GM18909 (cell line): ENCODE data around the gene CNNM3.
"Not testable (repeated sequence)": the region's sequence is repeated elsewhere in the genome, so short reads cannot be mapped to it uniquely, and the experiment has no call there.

Experiments
- ATAC-seq: cut with Tn5 transposase; IDR thresholded peaks from one replicate; pipeline ENCODE4 v1.9.1; 2021; ENCODE audit warnings: mild to moderate bottlenecking; ENCODE audit not compliant: unreplicated experiment, poor library complexity

CNNM3 gene

GRCh38 chr2:96860065-96861029 is 44.3 kb downstream of the CNNM3 start:
- no peak for ATAC-seq

GRCh38 chr2:96861074-96861473 is 45.0 kb downstream of the CNNM3 start:
- ATAC-seq = no peak

DNA sequence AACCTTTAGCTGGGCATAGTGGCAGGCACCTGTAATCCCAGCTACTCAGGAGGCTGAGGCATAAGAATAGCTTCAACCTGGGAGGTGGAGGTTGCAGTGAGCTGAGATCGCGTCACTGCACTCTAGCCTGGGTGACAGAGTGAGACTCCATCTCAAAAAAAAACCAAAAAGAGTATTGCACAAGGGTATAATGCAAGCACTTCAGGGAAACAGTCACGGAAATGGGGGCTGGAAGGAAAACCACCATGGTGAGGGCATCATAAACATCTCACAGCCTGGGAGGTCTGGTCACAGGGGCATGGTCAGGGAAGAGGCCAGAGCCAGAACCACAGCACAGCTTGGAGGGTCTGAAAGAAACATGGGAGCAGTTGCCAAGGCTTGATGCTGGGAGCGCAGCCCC is 47.0 kb downstream of the CNNM3 start:
- not testable (repeated sequence) for ATAC-seq

- no peak for ATAC-seq
These were observed 47.7 kb downstream of the CNNM3 start for GRCh38 chr2:96863575-96864342.

GRCh38 chr2:96864343-96865091 is 48.4 kb downstream of the CNNM3 start:
- ATAC-seq = no peak

DNA sequence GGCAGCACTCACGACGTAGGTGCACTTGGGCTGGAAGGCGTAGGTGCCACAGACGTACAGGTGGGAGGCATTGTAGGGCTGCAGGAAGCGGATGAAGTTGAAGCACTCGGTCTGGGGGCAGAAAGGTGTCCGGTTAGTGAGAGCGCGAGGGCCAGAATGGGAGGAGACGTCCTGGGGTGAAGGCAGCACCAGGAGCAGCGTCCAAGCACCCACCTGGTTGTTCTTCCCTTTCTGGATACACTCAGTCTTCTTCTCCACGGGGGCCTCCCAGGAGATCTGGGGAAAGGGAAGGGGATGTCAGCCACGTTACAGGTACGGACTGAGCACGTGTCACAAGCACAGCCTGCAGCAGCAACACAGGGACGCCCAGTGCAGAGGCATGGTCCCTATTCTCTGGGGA is 49.6 kb downstream of the CNNM3 start:
- ATAC-seq = no peak

DNA sequence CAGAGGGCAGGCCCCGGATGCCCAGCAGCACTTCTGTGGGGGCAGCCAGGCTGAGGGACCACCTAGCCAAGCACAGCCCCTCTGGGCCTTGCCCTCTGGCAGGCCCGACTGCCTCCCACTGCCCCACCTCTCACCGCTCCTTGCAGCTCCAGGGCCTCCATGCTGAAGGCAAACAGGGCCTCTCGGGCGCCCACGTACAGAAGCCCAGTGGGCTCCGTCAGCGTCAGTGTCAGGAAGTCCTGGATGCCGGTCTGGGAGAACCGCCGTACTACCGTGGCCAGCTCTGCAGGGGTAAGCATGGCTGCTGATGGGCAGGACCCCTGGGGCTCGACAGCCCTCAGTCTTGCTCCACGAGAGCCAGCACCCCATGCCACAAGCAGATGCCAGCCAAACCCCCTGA is 50.1 kb downstream of the CNNM3 start:
- ATAC-seq = no peak

- ATAC-seq = no peak
These were observed 50.5 kb downstream of the CNNM3 start for GRCh38 chr2:96866586-96866985.

- ATAC-seq = no peak
These were observed 51.1 kb downstream of the CNNM3 start for GRCh38 chr2:96866986-96867755.

DNA sequence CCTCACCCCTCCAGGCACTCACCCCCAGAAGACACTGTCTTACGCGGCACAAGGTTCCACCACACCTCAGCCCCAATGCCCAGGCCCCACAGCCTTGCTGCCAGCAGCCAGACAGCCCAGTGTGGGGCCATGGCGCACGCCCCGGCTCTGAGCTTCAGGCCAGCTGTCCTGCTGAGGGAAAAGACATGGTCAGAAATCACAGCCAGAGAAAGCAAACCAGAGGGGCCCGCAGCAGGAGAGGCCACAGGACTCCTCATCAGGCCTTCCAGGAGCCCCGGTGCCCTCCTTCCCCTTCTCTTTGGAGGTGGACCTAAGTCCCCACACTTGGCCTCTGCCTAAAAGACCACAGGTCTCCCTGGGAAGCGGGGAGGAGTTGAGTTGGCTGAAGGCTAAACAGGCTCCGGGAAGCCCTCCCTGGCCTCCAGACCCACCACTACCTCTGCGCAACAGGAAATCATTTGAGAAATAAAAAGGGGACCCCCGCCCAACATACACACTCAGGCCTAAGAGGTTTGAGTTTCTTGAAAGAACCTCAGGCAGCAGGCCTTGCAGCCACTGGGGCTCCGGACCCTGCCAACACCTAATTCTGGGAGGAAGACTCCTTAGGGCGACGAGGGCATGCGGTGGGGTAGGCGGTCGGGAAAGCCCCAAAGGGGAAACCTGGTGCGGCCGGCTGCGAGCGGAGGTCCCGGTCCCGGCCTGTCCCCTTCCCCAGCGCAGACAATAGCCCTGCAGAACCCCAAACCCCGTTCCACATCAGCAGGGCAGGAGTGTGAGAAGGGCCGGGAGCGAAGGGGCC is 51.9 kb downstream of the CNNM3 start:
- peak; percentile 24 for ATAC-seq

DNA sequence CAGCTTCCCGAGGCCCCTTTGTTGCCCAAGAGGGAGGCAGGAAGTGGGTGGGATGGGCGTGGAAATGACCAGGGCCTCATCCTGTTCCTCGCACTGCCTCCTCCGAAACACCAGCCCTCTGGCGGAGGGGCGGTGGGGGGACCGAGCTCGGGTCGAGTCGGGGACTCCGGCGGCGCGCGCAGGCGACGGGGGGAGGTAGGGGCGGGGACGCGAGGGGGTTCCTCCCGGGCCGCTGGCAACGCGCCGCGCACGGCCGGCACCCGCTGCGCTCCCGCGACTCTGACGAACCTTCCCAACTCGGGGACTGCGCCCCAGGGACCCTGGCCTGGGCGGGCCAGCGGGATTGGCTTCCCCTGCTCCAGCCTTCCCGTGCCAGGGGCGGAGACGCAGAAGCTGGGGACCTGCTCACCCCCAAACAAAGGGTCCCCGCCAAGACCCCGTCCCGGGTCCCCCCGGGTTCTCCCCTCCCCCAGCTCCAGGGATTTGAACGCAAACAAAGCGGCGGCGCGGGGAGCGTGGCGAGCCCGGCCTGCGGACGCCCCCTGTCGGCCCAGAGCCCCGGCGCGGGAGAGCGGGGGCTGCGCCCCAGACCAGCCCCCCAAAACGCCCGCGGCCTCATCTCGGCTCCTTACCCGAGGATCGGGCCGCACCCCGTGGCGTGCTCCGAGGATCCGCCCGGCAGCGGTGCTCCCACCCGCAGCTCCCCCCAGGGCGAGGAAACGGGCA is 52.6 kb downstream of the CNNM3 start:
- ATAC-seq = peak; percentile 45

- no peak for ATAC-seq
These were observed 53.3 kb downstream of the CNNM3 start for GRCh38 chr2:96869281-96869821.

DNA sequence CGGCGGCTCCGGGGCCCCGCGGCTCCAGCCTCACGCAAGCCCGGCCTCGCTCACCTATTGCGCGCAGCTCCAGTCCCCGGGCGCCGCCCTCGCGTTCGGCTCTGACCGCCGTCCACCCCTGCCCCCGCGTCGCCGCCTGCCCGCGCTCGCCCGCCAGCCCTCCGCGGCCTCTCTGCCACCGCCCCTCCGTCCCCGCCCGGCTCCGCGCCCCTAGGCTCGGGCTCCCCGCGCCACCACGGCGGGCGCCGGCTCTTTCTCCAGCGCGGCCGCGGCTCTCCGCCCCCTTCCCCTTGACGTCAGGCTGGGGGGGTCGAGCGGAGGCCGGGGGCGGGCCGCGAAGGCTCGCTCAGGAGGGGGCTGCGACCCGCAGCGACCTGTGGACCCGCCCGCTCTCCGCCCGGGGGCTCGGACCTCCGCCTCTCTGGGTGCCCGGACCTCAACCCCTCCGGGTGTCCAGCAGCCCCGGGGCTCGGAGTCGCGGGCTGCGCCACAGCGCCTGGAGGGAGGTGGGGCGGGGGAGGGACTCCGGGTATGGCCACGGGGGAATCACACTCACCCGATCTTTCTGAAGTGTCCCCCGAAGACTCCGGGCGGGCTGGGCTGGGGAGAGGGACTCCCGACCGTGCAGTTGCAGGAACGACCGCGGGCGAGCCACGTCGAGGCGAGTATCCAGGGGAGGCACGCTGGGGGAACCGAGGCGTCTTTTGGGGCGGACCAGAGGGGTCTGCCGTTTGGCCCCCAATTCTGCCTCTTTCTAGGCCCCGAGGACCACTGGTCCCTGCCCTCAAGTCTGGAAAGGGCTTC is 54.0 kb downstream of the CNNM3 start, which contains the start of gene SEMA4C:
Gene SEMA4C, minus strand, starts transcription at position 259 of the 804 bp plus-strand sequence. CDS start 2,194 bp downstream, outside the sequence.
- ATAC-seq = no peak

- no peak for ATAC-seq
These were observed 54.7 kb downstream of the CNNM3 start for GRCh38 chr2:96870626-96871255.

- no peak for ATAC-seq
These were observed 56.7 kb downstream of the CNNM3 start for GRCh38 chr2:96872591-96873349.

DNA sequence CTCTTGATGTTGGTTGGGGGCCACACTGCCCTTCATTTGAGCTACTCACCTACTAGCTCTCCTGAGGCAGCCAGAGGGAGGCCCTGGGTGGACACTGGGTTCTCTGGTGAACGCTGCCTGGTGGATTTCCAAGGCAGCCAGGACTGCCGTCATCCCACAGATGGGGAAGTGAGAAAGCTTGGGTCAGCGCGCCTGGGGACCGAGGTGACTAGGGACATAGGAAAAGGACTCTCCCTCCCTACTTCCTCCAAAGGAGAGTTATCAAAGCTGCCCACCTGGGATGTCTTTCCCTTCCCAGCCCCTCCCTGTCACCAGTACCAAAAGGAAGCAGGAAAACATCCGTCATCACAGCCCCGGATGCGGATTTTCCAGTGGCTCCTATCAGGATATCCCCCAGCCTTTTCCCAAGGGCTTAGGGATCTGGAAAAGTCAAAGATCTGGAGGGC is 57.6 kb downstream of the CNNM3 start:
- ATAC-seq = no peak
